ENCODE results near the gene PLAC8.
"Not testable (repeated sequence)": the region's sequence is repeated elsewhere in the genome, so short reads cannot be mapped to it uniquely, and the experiment has no call there.

Gene PLAC8

DNA sequence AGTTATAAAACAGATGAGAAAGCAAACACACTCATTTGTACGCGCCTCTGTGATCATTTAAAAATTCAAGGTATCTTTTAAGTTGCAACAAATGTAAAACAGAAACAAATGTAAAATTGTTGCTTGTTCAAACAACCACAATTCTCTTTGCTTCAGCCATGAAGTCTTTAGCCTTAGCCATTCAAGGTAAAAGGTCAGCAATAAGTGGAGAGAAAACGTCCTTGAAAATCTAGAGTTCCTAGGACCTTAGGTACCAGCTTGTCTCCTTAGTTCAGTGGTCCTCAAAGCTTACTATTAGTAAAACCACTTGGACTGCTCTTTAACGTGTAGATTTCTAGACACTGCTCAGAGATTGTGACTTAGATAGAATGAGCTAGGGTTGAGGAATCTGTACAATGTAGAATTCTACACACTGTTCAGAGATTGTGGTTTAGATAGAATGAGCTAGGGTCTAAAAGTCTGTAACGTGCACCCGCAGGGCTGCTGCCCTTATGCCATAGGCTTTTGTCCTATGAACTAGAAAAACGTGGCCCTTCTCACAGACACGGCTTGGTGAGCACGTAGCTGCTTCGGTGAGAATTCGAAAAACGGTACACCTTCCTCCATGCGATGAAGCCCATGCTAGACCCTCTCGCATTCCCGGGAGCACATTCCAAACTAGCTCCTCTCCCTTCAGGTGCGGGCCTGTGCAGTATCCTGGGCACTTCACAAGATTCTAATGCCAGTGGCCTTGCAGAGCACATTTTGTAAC lies 1.7 kb downstream of the PLAC8 start:
- no peak for DNase-seq

- DNase-seq = no peak
These were observed 2.3 kb downstream of the PLAC8 start for GRCh38 chr4:83112231-83112630.

GRCh38 chr4:83111751-83112141 lies 2.8 kb downstream of the PLAC8 start:
- DNase-seq = not testable (repeated sequence)

GRCh38 chr4:83110970-83111750 lies 3.4 kb downstream of the PLAC8 start:
- no peak for DNase-seq

DNA sequence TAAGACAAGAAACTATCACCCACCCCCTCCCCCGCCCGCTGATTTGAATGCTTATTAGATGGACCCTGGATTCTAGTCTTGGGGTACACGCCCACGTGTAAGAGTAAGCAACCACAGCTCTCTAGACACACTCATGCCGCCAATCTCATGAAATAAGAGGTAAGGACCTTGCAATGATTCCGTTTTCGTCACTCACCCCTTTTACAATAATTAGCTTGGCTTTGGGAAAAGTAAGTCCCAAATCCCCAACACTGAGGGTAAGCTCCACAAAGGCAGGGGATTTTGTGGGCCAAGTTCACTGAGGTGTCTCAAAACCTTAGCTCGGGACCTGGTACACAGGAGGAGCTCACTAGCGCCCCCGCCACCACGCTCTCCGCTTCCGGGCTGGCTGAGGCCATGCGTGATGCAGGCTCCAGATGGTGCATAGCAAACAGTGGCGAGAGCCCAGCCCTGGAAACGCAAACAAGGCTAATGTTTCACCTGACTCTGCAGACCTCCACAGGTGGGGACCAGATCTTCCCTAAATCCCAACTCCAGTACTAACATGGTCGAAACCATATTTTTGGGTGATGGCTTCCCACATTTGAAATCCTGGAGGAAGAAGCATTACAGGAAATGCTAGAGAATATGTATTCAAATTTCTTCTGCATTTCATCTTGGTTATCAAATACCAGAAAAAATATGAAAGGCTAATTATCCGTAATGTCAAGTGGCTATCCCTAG lies 4.1 kb downstream of the PLAC8 start:
- peak in 50 of 56 donors; percentile 3 to 76 (median 30) for DNase-seq

DNA sequence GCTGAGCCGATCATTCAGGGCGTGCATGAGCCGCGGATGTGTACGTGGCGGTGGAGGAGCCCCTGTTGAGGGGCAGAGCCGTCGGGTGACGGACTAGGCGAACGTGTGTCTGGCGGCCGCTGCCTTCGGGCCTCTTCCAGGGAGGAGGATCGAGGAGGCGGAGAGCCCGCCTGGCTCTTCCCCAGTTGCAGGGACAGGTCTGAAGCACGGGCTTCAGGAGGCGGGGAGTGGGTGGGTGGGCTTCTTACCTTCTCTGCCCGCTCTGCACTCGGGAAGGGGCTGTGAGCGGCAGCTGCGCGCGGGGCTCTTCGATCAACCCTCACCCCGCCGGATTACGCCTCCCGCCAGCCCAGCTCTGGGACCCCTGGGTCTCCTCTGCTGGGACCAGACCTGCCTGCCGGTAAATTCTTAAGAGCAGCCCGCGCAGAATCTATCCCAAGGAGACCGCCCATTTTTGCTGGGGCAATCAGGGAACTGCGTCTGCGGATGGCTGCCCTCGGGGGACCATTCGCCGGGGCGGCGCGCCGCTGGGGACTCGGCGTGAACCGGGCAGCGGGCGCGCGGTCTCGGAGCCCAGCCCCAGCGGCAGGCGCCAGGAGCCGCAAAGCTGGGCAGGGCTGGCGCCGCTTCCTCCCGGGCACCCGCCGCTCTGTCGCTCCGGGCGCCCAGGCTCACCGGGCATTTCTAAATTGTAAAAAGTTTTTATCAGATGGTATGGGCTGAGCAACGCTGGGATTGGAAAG lies 4.9 kb downstream of the PLAC8 start:
- peak in 6 of 56 donors; percentile 3 to 30 (median 6) for DNase-seq

DNA sequence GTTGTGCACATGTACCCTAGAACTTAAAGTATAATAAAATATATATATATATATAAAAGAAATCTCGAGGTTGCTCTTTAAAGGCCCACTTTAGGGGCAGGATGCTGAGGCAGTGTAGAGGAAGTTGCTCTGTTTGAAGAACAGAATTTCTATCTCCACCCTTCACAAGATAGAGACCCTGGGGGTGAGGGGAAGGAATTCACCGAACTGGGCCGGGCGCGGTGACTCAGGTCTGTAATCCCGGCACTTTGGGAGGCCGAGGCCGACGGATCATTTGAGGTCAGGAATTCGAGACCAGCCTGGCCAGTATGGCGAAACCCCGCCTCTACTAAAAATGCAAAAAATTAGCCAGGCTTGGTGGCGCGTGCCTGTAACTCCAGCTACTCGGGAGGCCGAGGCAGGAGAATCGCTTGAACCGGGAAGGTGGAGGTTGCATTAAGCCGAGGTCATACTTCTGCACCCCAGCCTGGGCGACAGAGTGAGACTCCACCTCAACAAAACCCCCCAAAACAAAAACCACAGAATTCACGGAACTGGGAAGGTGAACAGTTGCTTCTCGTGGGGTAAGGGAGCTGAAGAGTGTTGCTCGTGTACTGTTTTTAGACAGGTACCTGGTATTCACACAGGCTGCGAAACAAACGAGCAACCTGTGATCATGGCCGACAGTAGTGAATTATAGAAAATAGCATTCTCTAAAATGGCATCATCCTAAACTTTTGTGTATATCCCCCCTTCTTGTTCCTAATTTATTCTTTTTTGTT lies 6.2 kb downstream of the PLAC8 start:
- DNase-seq = no peak

- DNase-seq = no peak
These were observed 6.9 kb downstream of the PLAC8 start for GRCh38 chr4:83107631-83108030.

DNA sequence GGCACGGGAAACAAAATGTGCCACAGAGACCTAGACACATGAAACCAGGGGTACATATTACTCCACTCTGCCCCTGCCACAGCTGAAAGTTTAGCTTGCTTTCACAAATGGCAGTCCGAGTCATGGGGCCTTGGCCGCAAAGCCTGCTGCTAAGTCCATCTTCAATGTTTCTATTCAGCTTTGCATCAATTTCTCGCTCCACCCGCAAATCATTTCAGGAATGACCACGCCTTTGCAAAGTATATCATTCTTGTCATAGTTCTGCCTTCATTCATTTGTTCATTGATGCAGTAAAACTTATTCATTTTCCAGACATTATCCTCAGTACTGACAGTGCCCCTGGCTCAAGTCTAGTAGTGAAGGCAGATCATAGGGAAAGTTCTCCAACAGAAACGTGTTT lies 9.5 kb downstream of the PLAC8 start:
- DNase-seq = no peak

DNA sequence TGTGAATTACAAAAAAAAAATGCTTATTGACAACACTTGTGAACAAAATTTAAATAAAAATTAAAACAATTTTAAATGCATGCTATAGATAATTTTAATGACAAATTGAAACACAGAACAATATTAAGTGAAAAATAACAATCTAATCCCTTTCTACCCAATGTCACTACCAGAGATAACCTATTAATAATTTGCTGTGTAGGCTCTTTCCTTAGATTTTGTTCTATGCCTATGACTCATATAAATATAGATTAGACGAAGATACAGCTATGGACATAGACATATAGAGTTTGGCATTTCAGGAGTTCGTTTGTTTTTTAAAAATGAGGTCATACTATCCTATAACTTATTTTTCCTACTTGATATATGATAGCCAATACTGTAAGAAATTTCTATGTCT lies 18.1 kb downstream of the PLAC8 start:
- DNase-seq = no peak

DNA sequence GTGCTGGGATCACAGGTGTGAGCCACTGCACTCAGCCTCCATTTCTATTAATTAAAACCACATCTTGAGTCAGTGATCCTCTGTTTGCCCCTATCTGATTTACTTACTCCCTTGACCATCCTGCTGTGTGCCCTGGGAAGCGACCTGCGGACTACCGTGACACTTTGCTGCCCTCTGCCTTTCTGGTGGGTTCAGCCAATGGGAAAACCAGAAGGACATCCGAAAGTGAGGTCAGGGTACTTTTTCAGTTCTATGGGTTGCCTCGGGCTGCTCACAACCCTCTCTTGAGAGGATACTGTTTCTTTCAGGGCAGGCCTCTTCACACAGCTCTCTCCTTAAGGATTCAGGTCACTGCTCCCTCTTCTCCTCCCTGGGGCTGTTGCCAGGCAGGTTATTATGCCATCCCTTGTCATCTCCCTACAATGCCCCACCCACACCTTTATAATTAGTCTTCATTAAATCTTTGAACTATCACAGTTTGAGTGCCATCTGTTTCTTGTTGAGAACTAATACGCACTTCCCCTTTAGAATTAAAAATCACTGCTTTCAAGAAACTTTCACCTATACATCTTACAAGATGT lies 21.4 kb downstream of the PLAC8 start:
- no peak for DNase-seq

DNA sequence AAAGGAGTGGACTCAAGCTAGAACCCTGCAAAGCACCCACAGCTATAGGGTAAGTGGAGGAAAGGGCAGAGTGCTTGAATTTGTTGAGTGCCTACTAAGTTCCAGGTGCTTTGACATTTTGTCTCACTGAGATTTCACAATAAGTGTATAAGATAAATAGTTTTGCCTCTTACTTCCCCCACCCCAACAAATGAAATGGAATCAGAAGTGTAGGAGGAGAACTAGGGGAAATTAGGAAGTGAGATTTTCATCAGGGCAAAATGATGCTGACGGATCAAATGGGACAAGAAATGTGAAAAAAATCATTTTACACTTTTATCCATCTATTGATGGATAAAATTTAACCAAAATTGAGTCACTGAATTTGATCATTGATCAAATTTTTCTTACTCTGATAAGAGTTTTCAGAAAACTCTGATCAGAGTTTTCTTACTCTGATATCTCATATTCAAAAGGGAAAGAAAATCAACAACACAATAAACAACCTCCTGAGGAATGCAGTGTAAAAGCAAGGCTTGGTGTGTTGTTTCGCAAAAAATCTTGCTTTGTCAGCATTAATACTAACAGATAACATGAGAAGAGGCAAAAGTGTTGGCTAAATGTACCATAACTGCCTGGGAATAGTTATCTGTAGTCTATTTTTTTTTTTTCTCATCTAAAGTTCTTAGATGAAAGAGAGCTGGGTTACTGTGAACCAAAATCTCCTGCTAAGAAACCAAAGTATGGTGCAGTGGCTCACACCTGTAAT lies 24.9 kb downstream of the PLAC8 start:
- DNase-seq = no peak

- DNase-seq = not testable (repeated sequence)
These were observed 29.6 kb downstream of the PLAC8 start for GRCh38 chr4:83084956-83085355.

GRCh38 chr4:83083925-83084475 lies 30.5 kb downstream of the PLAC8 start:
- DNase-seq = no peak

GRCh38 chr4:83082777-83083176 lies 31.8 kb downstream of the PLAC8 start:
- DNase-seq = no peak

DNA sequence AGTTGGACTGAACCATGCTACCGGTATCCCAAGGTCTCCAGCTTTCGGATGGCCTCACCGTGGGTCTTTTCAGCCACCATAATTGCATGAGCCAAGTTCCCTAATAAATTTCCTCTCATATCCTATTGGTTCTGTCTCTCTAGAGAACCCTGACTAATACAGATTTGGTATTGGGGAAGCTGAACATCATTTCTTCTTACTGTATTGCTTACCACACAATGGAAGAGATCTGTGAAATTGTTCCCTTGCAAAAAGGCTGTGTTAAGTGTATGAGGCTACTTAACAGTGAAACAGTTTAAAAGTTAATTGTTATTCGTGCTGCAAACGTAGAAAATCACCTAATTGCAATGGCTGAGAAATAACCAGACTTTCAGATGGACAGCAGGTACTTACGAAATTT lies 34.0 kb downstream of the PLAC8 start:
- no peak for DNase-seq

DNA sequence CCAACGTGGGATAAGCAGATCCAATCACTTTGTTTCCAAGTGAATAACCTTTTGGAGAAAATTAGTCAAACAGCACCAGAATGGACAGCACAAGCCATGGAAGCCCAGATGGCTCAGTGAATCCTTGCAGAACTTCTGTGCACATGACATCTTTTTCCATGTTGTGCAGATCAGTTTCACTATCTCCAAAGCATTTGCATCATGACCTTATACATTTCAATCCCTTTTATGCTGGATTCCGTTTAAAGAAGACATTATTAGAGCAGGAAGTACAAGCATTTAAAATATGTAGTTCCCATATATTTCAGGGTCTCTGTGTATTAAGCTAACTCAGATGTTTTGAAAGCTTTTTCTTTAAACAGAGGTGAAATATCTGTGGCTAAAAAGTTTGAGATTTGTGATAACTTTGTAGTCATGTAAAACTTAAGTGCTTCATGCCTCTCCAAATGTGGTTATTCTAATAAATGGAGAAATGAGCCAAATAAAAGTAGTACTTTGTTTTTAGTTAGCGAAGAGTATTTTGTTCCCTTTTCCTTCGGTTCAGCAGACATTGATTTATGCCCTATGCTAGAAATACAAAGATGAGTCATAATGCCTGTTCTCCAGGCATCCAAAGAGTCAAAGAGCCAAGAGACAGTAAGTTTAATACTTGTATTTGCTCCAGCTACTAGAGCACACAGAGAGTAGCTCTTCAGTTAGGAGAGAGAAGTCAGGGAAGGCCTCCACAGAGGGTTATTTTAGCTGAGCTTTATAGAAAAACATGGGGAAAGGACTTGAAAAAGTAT lies 39.0 kb downstream of the PLAC8 start:
- DNase-seq = no peak

DNA sequence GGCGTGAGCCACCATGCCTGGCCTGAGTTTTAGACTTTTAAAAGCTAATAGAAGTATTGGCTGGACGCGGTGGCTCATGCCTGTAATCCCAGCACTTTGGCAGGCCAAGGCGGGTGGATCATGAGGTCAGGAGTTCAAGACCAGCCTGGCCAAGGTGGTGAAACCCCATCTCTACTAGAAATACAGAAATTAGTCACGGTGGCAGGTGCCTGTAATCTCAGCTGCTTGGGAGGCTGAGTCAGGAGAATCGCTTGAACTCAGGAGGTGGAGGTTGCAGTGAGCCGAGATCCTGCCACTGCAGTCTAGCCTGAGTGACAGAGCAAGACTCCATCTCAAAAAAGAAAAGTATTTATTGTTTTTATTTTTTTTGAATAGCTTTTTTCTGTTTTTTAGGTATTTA lies 39.7 kb downstream of the PLAC8 start:
- not testable (repeated sequence) for DNase-seq
